Hindlimb muscle (tissue), 1 donor: ENCODE measurements around the gene IL17F. TPM values are rescaled to one million over a fixed set of nuclear protein-coding genes. Genes with fewer than 3 reads are reported as not detected.
"Not testable (repeated sequence)": the region's sequence is repeated elsewhere in the genome, so short reads cannot be mapped to it uniquely, and the experiment has no call there.

Experiments
- DNase-seq: peaks from one replicate; pipeline ENCODE4 v3.0.0-alpha.2; 2013
- polyA plus RNA-seq: library from polyadenylated mRNA; unstranded; fragments of 120-200 nt; gene quantifications from one replicate; pipeline ENCODE4 v1.2.1, GENCODE V29; 2013; ENCODE audit not compliant: insufficient read length

The IL17F gene
- polyA plus RNA-seq, 1 donor, result not detected

DNA sequence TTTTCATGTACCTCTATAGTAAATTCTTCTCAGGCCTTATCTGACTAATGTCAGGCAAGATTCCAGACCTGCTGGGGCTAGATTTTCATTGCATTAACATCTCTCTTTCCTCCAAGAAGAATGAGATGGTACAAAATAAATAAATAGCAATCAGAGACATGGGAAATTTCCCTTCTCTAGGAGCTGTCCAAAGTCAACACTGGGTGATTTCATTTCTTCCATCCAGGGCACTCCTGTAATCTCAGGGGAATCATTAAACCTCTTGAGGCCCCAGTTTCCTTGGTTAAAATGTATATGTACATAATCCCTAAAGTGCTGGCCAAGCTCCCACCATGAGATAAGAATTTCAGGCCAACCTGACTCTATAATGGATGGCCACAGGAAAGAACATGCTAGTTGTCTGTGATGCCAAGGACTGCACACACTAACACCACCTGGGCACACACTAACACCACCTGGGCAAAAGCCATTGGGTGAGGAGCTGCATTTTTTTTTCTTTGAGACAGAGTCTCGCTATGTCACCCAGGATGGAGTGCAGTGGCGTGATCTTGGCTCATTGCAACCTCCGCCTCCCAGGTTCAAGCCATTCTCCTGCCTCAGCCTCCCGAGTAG lies 912 bp downstream of the IL17F start:
- DNase-seq, result no peak

DNA sequence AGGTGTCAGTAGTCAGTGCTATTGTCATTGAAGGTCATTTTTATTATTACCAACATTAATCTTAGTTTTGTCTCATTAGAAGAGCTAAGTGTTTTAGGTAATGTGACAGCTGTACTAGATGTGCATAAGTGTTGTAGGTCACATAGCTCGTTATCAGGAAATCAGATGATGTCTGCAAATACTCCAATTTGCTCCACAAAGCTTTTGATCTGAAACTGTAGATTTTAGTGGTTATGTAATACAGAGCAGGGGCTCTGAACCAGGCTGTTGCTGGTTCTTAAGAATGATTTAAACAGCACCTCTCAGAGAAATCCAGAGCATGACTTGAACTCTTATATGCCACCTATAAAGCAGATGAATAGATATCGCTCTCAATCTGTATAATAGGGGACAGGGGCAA lies 2.5 kb downstream of the IL17F start:
- DNase-seq, result no peak

DNA sequence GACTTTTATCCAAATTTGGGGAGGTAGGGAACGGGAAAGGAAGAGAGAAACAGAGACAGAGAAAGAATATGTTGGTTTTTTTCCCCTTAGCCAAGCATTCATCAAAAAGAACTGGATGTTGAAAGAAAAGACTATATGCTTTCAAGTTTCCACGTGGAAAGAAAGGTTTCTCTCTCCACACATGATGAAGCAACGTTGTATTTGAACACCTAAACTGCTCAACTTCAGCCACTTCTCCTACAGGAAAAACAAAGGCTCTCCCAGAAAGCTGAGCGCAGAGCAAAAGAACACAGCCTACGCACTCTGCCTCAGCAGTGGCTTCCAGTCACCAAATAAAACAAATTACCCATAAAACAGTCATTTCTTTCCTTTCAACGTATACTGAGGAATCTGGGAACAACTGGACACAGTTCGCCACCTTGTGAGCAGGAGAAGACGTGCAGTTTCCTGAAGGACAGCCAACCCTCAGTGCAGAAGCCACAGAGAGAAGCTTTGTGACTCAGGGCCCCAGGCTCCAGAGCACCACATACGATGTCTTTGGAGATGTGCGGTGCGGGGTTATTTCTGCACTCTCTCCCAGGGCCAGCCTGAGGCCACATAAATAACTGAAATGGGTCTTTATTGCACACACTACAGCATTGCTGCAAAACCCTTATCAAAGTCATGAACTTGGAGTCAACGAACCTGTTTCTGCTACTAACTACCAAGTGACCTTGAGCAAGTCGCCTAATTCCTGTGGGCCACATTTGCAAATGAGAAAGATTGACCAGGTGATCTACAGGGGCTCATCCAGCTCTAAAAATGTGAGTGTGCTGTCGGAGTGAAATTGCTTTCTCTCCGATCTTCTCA lies 10.1 kb downstream of the IL17F start:
- DNase-seq, result peak; percentile 23

DNA sequence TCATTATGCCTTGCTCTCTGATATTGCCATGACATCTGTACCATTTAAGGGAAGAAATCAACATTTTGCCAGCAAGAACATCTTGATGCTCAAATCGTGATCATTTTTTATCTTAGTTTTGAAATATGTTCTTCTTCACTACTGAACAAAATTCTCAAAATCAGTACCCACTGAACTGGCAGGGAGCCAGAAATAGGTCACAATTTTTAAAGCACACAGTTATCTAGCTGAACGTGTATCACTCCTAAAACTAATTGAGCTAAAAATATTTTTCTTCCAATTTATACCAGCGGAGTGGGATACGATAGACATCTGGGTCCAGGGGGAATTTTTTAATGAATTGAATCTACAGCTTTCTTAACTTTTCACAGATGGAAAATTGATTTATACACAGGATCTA lies 11.3 kb downstream of the IL17F start:
- DNase-seq, result no peak

DNA sequence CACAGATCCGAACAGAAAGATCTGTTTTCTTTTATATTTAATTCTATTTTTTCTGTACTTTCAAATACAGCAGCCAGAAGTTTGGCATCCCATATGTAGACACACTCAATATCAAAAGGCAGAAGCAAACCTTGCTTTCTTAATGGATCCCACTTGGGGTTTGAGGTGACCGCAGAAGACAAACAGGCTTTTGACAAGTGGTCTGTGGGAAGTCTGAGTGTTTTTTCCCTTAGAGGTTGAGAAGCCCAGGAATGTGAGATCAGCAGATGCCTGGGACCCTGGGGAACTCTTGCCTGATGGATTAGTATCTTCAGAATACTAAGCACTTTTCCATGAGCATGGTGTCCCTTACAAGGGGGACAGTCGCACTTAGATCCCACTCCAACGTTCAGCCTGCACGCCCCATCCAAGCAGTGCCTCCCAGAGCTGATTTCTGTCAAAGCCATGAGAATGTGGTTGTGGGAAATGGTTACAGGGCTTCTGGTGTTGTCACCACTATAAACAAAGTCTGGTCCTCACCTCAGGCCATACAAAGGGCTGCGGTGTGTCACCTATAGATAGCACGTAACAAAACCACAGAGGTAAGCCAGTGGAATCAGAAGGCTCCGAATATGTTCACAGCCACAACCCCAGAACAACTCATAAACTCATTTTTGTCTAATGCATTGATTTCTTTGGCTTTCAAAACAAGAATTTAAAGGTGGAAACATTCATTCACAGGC lies 12.7 kb downstream of the IL17F start:
- no peak for DNase-seq

DNA sequence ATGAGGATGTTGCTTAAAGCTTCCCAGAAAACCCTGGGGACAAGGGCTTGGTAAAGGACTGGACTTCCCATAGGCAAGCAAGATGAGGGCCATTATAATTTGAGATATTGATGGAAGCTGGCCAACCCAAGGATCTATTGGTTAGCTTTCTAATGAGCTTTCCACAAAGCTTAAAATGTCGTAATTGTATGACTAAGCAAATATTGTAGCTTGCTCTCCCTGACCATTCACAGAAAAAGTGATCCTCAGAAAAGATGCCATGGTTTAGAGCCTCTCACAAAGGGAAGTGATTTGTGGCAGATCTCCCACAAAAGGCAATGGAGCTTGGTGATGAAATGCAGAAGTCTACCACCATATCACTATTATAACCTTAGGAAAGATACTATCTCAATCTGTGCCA lies 13.6 kb downstream of the IL17F start:
- DNase-seq, result no peak

DNA sequence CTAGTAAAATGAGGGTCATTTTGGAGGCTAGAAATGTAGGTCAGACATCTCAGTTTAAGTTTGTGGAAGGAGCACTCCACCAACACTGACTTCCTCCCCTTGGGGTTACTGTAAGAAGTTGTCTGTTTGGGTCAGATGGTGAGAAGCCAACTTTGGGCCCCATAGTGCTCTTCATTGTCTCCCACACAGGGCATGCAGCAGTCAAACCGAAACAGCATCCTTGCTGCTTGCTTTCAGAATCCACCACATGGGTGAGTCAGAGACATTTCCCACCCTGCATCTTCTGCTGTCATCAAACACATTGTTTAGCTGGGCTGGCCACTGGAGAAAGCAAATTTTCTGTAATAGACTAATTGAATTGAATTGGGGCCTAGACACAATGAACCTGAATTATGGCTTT lies 16.8 kb downstream of the IL17F start:
- DNase-seq, result no peak

DNA sequence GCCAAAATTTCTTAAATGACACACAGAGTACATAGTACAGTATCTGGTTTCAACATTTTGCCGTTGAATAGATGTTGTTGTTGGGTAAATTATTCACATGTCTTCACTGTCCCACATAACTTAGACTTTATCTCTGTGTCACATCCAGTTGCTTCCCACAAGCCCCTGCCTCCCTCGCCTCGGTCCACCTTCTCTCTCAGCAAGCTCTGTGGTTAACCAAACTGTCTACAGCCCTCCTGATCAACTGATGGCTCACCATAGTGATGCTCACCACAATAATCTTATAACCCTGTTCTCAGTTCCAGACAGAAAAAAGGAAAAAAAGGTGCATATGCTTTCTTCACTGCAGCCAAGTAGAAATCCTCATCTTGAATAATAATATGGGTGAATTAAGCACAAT lies 23.0 kb downstream of the IL17F start:
- no peak for DNase-seq

DNA sequence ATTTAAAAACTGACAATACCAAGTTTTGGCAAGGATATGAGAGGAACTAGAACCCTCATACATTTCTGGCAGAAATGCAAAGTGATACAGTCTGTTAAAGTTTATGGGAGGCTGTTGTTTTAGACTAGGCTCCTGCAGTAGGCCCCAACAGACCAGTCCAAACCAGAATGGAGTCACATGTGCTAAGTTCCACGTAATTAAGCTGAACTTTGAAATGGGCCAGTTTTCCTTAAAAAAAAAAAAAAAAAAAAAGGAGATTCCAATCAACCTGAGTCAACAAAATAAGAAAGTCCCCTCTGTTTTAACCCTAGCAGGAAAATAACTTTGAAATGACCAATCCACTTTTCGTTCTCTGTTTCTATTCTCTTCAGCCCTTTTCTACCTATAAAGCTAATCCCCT lies 26.5 kb downstream of the IL17F start:
- no peak for DNase-seq

DNA sequence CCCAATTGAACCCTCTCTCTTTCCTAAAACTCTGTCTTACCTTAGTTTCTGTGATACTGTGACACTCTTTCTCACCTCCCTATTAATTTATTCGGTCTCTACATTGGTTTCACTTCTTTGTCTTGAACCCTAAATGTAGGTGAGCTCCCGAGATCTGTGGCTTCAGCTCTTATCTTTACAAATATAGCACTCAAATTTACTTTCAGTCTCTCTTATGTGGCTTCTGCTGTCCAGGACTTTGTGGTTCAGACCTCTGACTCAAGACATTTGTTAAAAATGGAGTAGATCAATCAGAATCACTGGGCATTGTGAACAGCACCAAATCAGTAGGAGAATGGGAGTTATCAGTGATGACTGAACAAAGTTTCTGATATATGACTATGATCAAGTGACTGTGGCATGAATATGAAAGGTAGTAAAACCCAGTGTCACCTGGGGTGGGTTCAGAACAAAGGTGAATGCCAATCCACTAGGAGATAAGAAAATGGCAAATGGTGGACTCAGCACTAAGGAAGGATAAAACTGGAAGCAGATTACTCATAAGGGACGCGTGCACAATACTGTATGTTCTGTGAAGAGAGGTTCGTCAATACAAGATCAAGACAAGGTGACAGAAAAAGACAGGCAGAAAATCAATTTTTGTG lies 27.2 kb downstream of the IL17F start:
- no peak for DNase-seq

DNA sequence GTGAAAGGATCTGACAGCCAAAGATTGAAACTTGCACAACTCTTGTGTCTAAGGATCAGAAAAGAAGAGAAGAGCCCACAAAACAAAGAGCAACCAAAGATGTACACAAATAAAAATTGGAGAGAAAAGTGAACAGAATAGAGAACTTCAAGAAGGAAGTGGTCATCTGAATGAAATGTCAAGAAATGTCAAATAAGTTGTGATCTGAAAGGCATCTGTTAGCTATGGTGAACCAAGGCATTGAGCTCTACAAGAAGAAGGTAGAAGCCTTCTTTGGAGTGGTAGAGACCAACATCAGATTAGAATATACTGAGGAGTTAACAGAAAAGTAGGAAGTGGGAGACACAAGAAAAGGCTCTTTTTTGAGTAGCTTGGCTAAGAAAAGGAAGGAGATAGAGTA lies 28.5 kb downstream of the IL17F start:
- no peak for DNase-seq

DNA sequence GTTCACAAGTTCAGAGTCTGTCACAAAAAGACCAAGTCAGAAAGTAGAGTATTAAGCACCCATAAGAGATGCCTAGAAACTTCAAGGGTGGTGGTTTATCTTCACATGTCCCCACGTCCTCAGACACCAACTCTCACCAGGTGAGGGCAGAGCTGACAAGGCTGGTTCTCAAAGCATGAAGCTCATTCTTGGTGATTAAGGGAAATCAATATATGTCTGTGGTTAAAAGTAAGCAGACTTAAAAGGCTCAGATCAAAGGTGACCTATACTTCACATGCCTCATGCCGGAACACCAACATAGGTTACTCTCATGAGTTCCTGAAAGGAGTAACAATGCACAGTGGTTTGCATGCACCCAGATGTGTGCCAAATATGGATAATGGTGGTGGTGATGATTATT lies 31.2 kb downstream of the IL17F start:
- no peak for DNase-seq

DNA sequence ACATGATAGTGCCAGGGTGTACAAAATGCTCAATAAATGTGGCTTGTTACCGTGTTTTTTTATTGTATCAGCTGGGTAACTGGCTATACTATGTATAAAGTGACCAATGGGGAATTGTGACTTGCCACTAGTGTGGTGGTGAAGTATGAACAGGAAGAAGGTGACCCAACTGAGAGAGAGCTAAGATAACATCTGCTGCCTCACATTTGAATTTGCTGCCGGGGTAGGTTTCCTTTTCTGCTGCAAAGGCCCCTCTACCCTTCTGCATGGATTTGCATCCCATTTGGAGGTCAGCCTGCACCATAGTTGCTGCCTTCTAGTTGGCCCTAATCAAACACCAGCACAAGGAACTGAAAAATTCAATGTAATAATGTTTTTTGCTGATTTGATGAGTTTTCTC lies 34.1 kb downstream of the IL17F start:
- DNase-seq, result no peak

DNA sequence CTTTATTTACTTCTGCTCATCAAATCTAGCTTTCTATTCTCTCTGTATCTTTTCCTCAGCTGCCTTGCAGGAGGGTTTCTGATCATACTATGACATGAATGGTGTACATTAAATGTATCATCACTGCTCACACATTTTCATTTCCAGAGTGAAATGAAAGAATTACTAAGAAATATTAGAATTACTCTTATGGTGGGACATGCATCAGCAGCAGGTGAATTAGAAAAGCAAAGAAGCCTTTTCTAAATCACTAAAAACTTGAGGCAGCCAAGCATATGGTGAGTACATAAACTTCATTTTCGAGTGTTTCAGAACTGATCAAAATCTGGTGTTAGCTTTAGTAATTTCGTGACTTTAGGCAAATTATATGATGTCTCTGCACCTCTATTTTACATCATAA lies 34.5 kb downstream of the IL17F start:
- no peak for DNase-seq

DNA sequence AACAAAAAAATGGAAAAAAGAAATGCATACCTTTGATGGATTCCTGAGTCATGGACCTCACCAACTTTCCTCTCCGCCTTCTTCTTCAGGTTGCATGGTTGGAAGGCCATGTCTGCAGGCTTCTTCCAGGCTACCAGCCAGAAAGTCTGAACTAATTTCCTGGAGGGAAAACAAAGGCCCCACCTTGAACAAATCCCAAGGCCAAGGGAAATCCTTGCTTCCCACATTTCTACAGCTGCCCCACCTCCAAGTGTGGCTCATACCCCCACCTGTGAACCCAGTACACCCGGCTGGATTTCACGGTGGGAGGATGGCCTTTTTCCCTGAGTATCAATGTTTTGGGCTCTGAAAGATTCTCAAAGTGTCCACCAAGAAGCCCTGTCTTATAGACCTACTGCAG lies 35.7 kb downstream of the IL17F start:
- DNase-seq, result no peak

DNA sequence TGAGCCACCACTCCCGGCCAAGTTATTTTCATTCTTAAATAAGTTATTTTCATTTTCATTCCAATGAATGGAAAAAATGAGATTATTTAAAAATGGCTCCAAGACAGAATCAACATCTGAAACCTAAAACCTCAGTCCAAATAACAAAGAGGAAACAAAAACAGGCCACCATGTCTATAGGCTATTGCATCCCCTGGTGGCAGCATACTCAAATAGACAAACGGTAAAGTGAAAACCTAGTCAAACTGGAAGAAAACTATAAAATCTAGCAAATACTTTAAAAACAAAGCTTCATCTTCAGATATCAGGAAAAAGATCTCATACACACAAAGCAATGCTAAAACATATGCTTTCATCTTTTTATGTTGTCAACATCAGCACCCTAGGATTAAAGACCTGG lies 37.2 kb downstream of the IL17F start:
- DNase-seq, result no peak

DNA sequence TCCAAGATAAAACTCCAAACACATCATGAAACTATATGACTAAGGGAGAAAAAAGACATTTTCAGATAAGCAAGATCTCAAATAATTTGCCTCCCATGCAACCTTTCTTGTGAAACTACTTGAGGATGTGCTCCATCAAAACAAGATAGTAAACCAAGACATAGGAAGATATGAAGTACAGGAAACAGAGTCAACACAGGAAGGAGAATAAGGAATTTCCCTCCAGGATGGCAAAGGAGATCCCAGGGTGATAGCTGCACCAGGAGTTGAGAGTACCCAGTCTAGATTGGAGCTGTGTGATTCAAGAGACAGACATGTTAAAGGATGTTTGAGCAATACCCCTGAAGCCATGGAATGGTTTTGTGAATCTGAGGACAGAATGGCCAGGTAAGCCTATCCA lies 42.8 kb downstream of the IL17F start:
- DNase-seq, result no peak

DNA sequence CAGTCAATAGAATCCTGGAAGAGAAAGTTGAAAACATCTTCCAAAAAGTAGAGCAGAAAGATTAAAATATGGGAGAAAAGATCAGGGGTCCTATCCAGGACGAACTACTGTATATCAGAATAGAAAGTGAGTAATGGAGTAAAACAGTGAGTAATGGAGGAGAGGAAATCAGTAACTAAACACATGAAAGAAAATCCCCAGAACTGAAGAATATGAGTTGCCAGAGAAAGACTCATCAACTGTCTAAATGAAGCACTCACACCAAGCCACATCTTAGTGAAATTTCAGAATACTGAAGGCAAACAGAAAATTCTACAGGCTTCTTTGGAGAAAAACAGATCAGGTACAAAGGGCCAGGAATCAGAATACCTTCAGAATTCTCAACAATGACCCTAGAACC lies 43.3 kb downstream of the IL17F start:
- DNase-seq, result no peak

DNA sequence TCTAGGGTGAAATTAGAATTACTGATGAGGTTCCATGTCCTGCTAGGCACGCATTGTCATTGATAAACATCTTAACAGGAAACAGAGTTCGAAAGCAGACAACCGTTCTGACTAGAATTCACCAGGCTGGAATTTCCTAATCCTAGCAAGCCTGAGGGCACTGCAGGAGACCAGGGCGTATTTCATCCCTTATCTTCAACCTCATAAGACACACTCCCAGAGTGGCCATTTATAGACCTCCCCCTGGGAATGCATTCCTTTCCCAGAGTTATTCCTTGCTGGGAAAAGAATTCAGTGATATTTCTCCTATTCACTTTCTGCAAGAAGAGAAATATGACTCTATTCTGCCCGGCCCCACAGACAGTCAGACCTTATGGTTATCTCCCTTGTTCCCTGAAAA lies 44.2 kb downstream of the IL17F start:
- not testable (repeated sequence) for DNase-seq

DNA sequence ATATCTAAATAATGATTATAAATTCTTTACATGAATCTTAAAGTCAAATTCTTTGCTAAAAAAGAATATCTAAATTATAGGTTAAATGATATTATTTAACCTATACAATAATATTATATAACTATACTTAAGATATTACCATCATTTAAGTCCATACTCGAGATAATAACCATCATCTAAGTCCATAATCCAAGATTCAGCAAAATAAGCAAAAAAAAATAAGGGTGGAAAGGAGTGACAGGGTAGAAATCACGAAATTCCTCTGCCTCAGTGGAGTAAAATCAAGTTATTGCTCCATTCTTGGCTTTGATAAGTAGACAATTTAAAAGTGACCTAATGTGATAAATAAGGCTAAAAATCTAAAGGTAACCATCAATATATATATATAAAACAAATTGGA lies 48.4 kb downstream of the IL17F start:
- DNase-seq, result no peak

DNA sequence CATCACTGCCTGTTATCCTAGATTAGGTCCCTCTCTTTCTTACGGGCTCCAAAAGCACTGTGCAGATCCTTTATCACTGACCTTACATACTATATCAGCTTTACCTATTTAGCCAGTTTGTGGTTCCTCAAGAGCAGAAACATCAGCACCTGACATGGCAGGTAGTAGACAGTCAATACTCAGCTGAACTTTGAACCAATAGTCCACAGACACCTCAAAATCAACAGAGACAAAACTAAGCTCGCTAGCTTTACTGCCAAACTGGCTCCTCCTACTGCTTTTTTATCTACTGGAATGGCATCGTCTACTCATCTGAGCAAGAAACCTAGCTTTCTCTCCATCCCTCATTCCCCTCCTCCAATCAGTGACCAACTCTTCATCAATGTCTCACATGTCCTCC lies 52.5 kb downstream of the IL17F start:
- no peak for DNase-seq

DNA sequence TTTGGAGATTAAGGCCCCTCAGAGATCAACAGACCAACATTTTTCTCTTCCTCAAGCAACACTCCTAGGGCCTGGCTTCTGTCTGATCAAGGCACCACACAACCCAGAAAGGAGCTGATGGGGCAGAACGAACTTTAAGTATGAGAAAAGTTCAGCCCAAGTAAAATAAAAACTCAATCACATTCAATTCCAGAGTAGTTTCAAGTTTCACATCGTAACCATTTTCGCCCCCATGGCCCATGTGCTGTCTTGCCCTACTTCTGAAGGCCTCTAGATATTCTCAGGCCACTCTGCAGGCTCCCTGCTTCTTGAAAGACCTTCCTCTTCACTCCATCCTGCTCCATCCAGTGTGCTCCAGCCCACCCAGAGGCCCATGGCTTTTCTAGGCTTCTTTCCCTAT lies 53.9 kb downstream of the IL17F start:
- no peak for DNase-seq

DNA sequence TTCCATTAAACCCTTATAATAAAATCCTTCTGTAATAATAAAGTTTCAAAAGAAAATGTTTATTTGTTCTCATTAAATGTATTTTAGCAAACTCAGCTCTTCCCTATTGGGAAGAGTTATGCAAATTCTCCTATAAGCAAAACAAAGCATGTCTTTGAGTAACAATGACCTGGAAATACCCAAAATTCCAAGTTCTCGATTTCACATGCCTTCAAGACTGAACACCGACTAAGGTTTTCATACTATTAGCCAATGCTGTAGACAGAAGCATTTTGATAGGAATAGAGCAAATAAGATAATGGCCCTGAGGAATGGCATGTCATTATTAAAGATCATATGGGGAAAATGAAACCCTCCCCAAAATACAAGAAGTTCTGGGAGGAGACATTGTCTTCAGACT lies 54.3 kb downstream of the IL17F start:
- no peak for DNase-seq
